Posterior vena cava (tissue), 2 donors: ENCODE data around the gene PCDHGA1. TPM values are rescaled to one million over a fixed set of nuclear protein-coding genes. Genes with fewer than 3 reads are reported as not detected.
A peak's percentile ranks its signal among the peaks of the same experiment; 100 is the strongest.

Source experiments
- DNase-seq: peaks from one replicate; pipeline ENCODE4 v3.0.0-alpha.2; 2020; ENCODE audit warnings: low spot score
- intact Hi-C, 2 donors: fragments of 100-400 bp; cut with DNase I; formaldehyde crosslinking; loops; one replicate each; pipeline versions ENCODE4 v1.14.1 to v1.14.2; 2022 to 2023
- total RNA-seq, 2 donors: library from RNA; stranded (reverse); fragmentation: NEBNext Ultra II Directional; extraction: Animal tissue kit (Norgen Biotek cat#: 25700); gene quantifications; one replicate each; pipeline ENCODE4 v1.2.1, GENCODE V29; 2021
- donor health status: DM: yes; HTN: yes; CAD: no.
- donor health status: DM: yes; HTN: yes; CAD: no.

PCDHGA1 gene
- total RNA-seq, 2 donors from 2014 or later: 0.81 to 0.93 TPM

- intact Hi-C loops: no loop called here
- no peak for DNase-seq
These were observed 171.4 kb downstream of the PCDHGA1 start for GRCh38 chr5:141501761-141502160.

DNA sequence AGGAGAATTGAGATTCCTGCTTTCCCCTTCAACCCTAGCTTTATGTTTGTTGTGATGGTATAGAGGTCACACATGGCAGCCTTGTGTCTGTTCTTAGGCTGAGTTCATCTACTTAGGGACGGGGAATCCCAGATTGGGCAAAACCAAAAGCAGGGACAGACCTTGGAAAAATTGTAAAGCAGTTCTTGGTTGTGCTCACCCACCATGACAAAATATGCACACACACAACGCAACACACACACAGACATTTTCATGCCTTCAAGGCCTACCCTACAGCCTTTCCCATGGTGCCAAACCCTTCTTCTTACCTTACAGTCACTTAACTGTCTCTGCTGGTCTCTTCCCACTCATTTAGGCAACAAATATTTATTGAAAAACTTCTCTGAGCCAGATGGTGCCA lies 173.4 kb downstream of the PCDHGA1 start:
- no peak for DNase-seq
- intact Hi-C loops: no loop called here

DNA sequence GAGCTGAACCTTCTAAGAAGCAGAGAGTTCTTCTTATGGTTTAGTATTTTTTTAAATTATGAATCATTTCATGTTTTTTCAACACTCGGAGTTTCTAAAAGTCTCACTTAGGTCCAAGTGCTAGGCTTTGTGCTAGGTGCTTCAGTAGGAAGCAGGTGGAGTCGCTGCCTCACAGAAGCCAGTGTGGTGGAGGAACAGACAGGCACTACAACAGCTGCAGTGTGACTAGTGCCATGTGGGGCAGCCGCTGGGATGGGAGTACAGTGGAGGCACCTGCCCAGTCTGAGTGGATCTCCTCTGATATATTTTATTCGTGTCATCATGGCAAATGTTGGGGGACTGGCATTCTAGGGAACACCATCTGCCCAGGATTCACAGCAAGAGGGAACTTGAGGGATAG lies 173.9 kb downstream of the PCDHGA1 start:
- intact Hi-C loops: no loop called here
- no peak for DNase-seq

DNA sequence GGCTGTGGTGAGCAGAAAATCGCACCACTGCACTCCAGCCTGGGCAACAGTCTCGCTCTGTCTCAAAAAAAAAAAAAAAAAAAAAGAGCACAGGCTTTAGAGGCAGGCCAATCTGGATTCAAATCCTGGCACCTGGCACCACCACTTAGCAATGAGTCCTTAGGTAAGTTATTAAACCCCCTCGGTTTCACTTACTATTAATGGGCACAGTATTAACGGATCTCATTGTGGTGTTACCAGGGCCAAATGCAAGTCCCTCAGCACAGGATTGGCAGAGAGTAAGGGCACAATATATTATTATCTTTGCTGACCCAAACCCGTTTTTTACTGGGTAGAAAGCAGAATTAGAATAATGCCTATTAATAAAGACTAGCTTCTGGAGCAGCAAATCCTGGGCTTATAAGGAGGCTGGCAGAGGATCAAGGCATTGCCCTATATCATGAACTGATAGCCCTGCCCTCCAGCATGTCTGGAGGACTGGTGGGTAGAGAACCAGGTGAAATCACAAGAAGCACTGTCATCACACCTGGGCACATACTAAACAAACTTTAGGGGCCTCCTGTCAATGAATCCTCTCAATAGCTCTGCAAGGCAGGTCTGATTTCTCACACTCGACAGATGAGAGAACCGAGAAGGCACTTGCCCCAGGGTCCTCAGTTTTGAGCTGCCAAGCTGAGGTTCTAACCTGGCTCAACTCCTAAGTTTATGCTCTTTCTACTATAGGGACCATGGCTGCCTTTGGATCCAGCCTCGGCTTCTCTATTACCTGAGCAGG lies 176.3 kb downstream of the PCDHGA1 start:
- DNase-seq: no peak
- intact Hi-C loops: no loop called here

DNA sequence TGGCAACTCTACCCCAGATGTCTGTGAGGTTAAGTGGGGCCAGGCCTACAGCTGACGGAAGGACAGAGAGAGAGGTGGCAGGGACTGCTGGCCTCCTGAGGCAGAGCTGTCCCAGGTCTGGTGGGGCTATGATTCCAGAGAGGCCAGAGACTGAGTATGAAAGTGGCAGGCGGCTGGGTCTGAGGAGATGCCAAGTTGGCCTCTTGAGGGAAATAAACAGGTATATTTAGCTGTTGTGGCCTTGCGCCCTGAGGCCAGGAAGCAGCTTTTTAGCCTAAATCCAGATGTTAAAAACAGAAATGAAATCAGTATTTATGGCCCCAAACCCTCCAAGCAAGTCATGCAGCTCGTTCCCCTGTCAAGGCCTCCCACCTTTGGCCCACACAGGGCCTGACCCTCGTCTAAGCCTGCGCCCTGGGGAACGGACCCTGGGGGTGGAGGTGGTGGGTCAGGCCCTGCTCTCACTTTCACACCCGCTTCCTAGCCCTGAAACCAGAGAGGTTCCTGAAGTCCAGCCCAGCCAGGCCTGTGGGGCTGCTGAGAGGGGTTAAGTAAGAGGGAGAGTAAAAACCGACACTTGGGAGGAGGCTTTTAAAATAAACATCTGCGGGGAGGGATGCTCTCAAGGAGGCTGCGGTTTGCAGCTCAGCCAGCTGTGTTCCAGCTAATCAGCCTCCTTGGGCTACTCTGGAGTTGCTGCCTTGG lies 177.2 kb downstream of the PCDHGA1 start:
- intact Hi-C loops: no loop called here
- DNase-seq: no peak

- DNase-seq: no peak
- intact Hi-C loops: no loop called here
These were observed 178.1 kb downstream of the PCDHGA1 start for GRCh38 chr5:141508440-141508797.

- intact Hi-C loops: no loop called here
- DNase-seq: peak; percentile 92
These were observed 178.7 kb downstream of the PCDHGA1 start for GRCh38 chr5:141508798-141509611.

GRCh38 chr5:141510160-141510559 lies 179.8 kb downstream of the PCDHGA1 start:
- intact Hi-C loops: loop anchor here in 1 of 2 donors (5.0 kb wide), 1 partner anchor 33 kb away; the partner anchor contains the start of gene PCDHGC3
- DNase-seq: no peak

DNA sequence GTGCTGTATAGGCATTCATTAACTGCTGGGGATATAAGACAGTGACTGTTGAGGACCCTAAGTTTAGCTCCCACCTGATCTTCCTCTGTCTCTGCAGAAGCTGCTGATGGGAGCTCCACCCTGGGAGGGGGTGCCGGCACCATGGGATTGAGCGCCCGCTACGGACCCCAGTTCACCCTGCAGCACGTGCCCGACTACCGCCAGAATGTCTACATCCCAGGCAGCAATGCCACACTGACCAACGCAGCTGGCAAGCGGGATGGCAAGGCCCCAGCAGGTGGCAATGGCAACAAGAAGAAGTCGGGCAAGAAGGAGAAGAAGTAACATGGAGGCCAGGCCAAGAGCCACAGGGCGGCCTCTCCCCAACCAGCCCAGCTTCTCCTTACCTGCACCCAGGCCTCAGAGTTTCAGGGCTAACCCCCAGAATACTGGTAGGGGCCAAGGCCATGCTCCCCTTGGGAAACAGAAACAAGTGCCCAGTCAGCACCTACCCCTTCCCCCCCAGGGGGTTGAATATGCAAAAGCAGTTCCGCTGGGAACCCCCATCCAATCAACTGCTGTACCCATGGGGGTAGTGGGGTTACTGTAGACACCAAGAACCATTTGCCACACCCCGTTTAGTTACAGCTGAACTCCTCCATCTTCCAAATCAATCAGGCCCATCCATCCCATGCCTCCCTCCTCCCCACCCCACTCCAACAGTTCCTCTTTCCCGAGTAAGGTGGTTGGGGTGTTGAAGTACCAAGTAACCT lies 180.7 kb downstream of the PCDHGA1 start:
- intact Hi-C loops: loop anchor here in 1 of 2 donors (5.0 kb wide), 1 partner anchor 34 kb away; the partner anchor contains the start of gene PCDHGC3
- no peak for DNase-seq

DNA sequence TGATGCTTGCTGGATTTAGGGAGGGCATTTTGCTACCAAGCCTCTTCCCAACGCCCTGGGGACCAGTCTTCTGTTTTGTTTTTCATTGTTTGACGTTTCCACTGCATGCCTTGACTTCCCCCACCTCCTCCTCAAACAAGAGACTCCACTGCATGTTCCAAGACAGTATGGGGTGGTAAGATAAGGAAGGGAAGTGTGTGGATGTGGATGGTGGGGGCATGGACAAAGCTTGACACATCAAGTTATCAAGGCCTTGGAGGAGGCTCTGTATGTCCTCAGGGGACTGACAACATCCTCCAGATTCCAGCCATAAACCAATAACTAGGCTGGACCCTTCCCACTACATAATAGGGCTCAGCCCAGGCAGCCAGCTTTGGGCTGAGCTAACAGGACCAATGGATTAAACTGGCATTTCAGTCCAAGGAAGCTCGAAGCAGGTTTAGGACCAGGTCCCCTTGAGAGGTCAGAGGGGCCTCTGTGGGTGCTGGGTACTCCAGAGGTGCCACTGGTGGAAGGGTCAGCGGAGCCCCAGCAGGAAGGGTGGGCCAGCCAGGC lies 181.5 kb downstream of the PCDHGA1 start:
- intact Hi-C loops: loop anchor here in 1 of 2 donors (5.0 kb wide), 1 partner anchor 35 kb away; the partner anchor contains the start of gene PCDHGC3
- no peak for DNase-seq

DNA sequence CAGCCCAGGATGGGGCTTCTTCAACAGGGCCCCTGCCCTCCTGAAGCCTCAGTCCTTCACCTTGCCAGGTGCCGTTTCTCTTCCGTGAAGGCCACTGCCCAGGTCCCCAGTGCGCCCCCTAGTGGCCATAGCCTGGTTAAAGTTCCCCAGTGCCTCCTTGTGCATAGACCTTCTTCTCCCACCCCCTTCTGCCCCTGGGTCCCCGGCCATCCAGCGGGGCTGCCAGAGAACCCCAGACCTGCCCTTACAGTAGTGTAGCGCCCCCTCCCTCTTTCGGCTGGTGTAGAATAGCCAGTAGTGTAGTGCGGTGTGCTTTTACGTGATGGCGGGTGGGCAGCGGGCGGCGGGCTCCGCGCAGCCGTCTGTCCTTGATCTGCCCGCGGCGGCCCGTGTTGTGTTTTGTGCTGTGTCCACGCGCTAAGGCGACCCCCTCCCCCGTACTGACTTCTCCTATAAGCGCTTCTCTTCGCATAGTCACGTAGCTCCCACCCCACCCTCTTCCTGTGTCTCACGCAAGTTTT lies 182.1 kb downstream of the PCDHGA1 start:
- intact Hi-C loops: loop anchor here in 1 of 2 donors (5.0 kb wide), 1 partner anchor 35 kb away; the partner anchor contains the start of gene PCDHGC3
- DNase-seq: peak; percentile 94

GRCh38 chr5:141512911-141513626 lies 182.8 kb downstream of the PCDHGA1 start:
- no peak for DNase-seq

DNA sequence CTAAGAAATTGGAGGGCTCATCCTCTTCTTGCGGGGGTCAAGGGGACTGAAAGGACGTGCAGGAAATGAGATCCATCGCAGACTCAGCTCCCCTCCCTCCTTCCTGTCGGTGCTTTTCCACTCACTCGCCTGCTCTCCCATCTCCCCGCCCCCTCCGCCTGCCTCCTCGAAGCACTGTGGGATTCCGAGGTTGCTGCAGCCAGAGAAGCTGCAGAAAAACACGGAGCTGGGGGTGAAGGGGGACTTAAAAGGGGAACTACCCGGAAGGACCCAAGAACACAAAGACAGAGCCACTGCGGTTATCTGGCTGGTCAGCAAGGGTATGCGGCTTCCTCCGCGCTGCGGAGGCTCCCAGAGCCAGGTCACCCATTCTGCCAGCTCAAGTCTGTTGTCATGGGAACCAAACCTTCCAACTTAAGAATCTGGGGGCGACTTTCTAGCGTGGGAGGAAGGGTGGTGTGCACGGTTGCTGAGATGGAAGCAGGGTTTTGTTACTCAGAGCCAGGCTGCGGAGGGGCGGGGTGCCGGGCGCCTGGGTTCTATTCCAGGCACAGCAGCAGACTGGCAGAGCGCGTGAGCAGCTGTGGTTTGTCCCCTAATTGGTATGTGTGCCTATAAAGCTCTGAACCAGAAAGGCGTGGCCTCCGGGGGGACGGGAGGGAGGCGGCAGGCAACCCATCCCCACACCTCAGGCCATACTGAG lies 183.5 kb downstream of the PCDHGA1 start:
- DNase-seq: peak; percentile 93
- intact Hi-C loops: loop anchor here in 1 of 2 donors (5.0 kb wide), 1 partner anchor 36 kb away; the partner anchor contains the start of gene PCDHGC3

More at GRCh38 chr5:141512911-141513626, 182.8 kb downstream of the PCDHGA1 start:
- intact Hi-C loops: loop anchor here in 1 of 2 donors (5.0 kb wide), 1 partner anchor 36 kb away; the partner anchor contains the start of gene PCDHGC3

DNA sequence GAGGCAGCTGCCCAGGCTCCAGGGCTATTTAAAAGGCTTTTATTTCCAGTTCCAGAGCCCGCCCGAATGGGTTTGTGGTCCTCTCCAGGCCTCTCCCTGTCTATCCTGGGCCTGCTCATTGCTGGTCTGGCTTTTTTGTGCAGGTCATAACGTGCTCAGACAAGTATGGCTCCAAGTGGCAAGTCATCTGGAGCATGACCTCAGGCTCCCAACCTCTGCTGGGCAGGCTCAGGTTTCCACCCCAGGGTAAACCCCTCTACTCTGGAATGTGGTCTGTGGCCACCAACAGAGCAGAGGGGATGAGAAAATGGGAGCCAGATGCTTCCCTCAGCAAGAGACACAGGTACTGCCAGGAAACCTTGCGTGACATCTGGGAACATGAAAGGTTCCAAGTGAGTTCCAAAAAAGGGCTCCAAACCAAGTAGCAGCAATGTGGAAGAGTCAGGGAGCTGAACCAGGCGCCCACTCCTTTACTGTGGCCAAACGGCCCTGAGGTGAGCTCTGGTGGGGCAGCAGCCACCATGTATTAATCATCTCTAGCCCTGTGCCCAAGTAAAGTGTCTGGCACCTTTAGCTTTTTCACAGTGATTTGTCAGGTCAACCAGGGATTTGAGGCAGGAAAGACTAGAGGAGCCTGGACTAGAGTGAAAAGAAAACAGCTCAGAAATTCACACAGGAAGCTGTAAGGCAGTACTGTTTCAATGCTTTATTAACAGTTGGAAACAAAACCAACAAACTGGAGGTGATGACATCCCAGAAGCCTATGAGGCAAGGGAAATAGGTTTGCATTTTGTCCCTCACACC lies 184.2 kb downstream of the PCDHGA1 start:
- intact Hi-C loops: loop anchor here in 1 of 2 donors (5.0 kb wide), 1 partner anchor 37 kb away; the partner anchor contains the start of gene PCDHGC3
- DNase-seq: no peak

DNA sequence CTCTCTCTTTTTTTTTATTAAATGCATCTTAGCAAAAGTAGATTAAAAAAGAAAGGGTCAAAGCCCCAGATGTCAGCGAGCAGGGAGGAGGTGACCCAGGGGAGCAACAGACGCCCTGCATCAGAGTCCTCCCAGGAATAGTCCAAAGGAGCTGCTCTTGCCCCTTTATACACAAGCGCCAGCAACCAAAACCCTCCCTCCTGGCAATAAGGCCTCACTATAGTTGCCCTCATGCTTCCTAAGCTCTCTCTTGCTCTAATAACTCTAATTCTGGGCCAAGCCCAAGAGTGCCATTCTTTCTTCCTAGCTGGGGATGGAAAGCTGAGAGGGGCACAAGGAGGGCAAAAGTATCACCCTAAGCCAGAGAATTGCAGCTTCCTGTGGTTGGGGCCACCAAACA lies 184.8 kb downstream of the PCDHGA1 start:
- DNase-seq: no peak
- intact Hi-C loops: no loop called here
